Endodermal cell (in vitro differentiated cells): ENCODE results near the gene CHIT1. TPM values are rescaled to one million over a fixed set of nuclear protein-coding genes. Genes with fewer than 3 reads are reported as not detected.

Experiments
- DNase-seq: peaks from one replicate; pipeline ENCODE4 v3.0.0-alpha.2; 2017
- H3K27ac ChIP-seq: 2 replicates; pipeline ENCODE4 v1.5.1; 2013; ENCODE audit warnings: mild to moderate bottlenecking, low read depth, low read length, moderate library complexity
- H3K27me3 ChIP-seq: 2 replicates; pipeline ENCODE4 v1.6.1; 2013; ENCODE audit warnings: mild to moderate bottlenecking, low read length, moderate library complexity; ENCODE audit not compliant: insufficient read depth, control insufficient read depth, poor library complexity, severe bottlenecking
- H3K36me3 ChIP-seq: 2 replicates; pipeline ENCODE4 v1.7.0; 2013; ENCODE audit warnings: mild to moderate bottlenecking, low read length, moderate library complexity; ENCODE audit not compliant: control insufficient read depth, insufficient read depth
- H3K4me1 ChIP-seq: one replicate; pipeline ENCODE4 v1.7.0; 2013; ENCODE audit warnings: low read length; ENCODE audit not compliant: control insufficient read depth, insufficient read depth
- H3K4me3 ChIP-seq: 2 replicates; pipeline ENCODE4 v1.5.1; 2013; ENCODE audit warnings: mild to moderate bottlenecking, low read length, moderate library complexity
- H3K9ac ChIP-seq: 2 replicates; pipeline ENCODE4 v1.6.1; 2013; ENCODE audit warnings: mild to moderate bottlenecking, low read length, moderate library complexity; ENCODE audit not compliant: poor library complexity, severe bottlenecking; ENCODE audit errors: extremely low read depth
- H3K9me3 ChIP-seq: 2 replicates; pipeline ENCODE4 v1.6.1; 2013; ENCODE audit warnings: mild to moderate bottlenecking, low read length, moderate library complexity; ENCODE audit not compliant: control insufficient read depth
- H3K27ac Mint-ChIP-seq: 2 replicates; pipeline ENCODE4 v1.8.0; 2020; ENCODE audit warnings: mixed read lengths
- H3K27me3 Mint-ChIP-seq: 2 replicates; pipeline ENCODE4 v1.8.0; 2021; ENCODE audit warnings: mild to moderate bottlenecking, mixed read lengths; ENCODE audit not compliant: insufficient read depth
- H3K36me3 Mint-ChIP-seq: 2 replicates; pipeline ENCODE4 v1.8.0; 2020; ENCODE audit warnings: low read depth, mixed read lengths
- H3K4me1 Mint-ChIP-seq: 2 replicates; pipeline ENCODE4 v1.8.0; 2020; ENCODE audit warnings: mixed read lengths
- H3K4me3 Mint-ChIP-seq: 2 replicates; pipeline ENCODE4 v1.8.0; 2020; ENCODE audit warnings: mild to moderate bottlenecking, moderate library complexity, mixed read lengths
- H3K9me3 Mint-ChIP-seq: 2 replicates; pipeline ENCODE4 v1.8.0; 2020; ENCODE audit warnings: mild to moderate bottlenecking, mixed read lengths
- WGBS, 2 experiments: methylation state at CpG; one replicate each; pipeline versions ENCODE4 v1.1.5 to v1.1.7; 2013; ENCODE audit warnings: missing lambda C conversion rate in 2 of 2, mixed read lengths in 1 of 2; ENCODE audit not compliant: insufficient coverage in 1 of 2, insufficient read length in 1 of 2; 5-methylcytosine and 5-hydroxymethylcytosine counted together
- total RNA-seq, 2 donors: library from RNA; stranded (reverse); fragmentation: NEBNext Ultra II Directional in 1 of 2; extraction: Animal tissue kit (Norgen Biotek cat#: 25700) in 1 of 2; gene quantifications; 2 replicates in 1 of 2; 3 replicates in 1 of 2; pipeline ENCODE4 v1.2.1, GENCODE V29; 2021
- TF ChIP-seq, protein P1 (sequence below): fragments of 200-600 bp; sonication (generic); conservative IDR thresholded peaks from 2 replicates; pipeline ENCODE4 v1.5.0; 2021; ENCODE audit warnings: antibody characterized with exemption, mild to moderate bottlenecking

CHIT1 gene
- total RNA-seq, 2 donors from 2014 or later: 0.07 TPM; not detected in 1

DNA sequence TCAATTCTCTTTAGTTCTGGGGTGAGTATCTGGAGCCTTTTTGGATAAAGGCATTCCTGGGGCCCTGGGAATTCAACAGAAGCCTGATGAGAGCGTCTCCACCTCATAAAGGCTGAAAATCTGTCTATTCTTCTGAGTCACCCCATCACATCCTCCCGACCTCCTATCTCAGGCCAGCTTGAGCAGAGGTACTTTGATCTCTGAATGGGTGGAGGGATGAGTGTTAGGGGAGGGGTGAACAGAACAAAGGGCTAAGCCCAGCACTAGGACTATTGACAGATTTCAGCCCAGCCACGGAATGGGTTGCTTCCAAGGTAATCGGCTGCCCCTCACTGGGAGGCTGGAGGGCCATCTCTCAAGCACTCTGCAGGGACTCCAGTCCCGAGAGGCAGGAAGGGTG, 51.4 kb downstream of the CHIT1 start:
- no peaks in the 10 kb centered on the region for H3K27me3 Mint-ChIP-seq
- no peak overlapping the region for H3K9ac ChIP-seq
- no peaks in the 10 kb centered on the region for H3K27me3 ChIP-seq
- H3K4me3 Mint-ChIP-seq: peak overlapping the region; percentile 18
- H3K36me3 Mint-ChIP-seq: no peaks in the 10 kb centered on the region
- H3K9me3 Mint-ChIP-seq: no peaks in the 10 kb centered on the region
- H3K27ac ChIP-seq: no peak overlapping the region
- TF ChIP-seq, protein P1, sequence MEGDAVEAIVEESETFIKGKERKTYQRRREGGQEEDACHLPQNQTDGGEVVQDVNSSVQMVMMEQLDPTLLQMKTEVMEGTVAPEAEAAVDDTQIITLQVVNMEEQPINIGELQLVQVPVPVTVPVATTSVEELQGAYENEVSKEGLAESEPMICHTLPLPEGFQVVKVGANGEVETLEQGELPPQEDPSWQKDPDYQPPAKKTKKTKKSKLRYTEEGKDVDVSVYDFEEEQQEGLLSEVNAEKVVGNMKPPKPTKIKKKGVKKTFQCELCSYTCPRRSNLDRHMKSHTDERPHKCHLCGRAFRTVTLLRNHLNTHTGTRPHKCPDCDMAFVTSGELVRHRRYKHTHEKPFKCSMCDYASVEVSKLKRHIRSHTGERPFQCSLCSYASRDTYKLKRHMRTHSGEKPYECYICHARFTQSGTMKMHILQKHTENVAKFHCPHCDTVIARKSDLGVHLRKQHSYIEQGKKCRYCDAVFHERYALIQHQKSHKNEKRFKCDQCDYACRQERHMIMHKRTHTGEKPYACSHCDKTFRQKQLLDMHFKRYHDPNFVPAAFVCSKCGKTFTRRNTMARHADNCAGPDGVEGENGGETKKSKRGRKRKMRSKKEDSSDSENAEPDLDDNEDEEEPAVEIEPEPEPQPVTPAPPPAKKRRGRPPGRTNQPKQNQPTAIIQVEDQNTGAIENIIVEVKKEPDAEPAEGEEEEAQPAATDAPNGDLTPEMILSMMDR: no peak
- 9 to 17% methylated on average over 2 to 5 of the region's 5 CpGs for WGBS, 2 experiments
- peaks cover 20% of the 10 kb centered on the region for H3K4me1 ChIP-seq
- peak; percentile 91 for DNase-seq
- no peaks in the 10 kb centered on the region for H3K9me3 ChIP-seq
- no peaks in the 10 kb centered on the region for H3K36me3 ChIP-seq
- H3K4me3 ChIP-seq: no peak overlapping the region
- H3K4me1 Mint-ChIP-seq: peaks cover 43% of the 10 kb centered on the region
- H3K27ac Mint-ChIP-seq: peak overlapping the region; percentile 56

DNA sequence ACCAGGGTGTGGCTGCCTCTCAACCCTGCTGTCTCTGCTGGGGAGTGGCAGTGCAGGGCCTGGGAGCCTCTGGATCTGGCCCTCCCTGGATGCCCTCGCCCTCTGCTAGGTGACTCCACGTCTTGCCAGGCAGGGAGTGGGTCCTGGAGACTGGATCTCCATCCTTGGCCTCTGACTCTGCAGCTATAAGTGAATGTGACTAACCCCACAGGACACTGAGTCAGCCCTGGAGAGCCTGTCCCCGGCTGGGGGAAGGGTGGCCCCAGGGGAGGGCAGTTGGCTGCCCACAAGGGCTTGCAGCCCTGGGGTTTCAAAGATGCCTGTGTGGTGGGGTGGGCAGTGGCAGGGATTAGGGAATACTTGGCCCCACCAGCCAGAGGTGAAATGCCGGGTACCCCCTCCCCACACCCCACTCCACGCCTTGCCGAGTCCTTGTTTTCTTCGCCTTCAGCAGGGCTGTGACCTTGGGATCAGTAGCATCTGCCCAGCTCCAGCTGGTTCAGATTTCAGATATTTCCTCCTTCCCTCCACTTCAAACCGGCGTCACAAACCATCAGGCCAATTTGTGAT, 51.9 kb downstream of the CHIT1 start:
- WGBS, 2 experiments: 52 to 67% methylated on average over 3 to 9 of the region's 9 CpGs
- Mint-ChIP-seq H3K27me3 (no peaks in the 10 kb centered on the region), H3K27ac (peak overlapping the region; percentile 56), H3K36me3 (no peaks in the 10 kb centered on the region), H3K4me3 (no peak overlapping the region), H3K4me1 (peaks cover 45% of the 10 kb centered on the region), H3K9me3 (no peaks in the 10 kb centered on the region)
- H3K27ac ChIP-seq: no peak overlapping the region
- H3K36me3 ChIP-seq: no peaks in the 10 kb centered on the region
- TF ChIP-seq, protein P1: no peak
- H3K27me3 ChIP-seq: no peaks in the 10 kb centered on the region
- H3K9me3 ChIP-seq: no peaks in the 10 kb centered on the region
- H3K4me1 ChIP-seq: peaks cover 21% of the 10 kb centered on the region
- H3K9ac ChIP-seq: no peak overlapping the region
- peak; percentile 71 for DNase-seq
- no peak overlapping the region for H3K4me3 ChIP-seq

DNA sequence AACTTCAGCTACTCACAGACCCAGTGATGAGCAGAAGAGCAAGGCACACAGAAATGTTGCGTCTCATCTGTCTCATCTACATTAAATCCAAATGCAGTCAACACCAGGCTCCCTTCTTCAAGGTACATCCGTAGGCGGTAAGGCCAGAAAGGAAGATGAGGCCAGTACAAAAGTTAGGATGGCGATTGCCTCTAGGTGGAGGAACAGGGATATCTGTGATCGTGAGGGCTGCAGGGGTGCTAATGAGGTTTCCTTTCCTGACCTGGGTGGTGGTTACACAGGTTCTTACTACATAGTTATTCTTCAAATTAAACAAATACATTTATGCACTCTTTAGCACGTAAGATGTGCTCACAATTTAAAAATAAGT, 52.5 kb downstream of the CHIT1 start:
- 78 to 100% methylated on average over 1 to 6 of the region's 6 CpGs for WGBS, 2 experiments
- H3K4me1 Mint-ChIP-seq: peaks cover 46% of the 10 kb centered on the region
- no peak overlapping the region for H3K27ac Mint-ChIP-seq
- H3K9ac ChIP-seq: no peak overlapping the region
- TF ChIP-seq, protein P1: peak; percentile 49
- no peaks in the 10 kb centered on the region for H3K27me3 Mint-ChIP-seq
- no peak overlapping the region for H3K27ac ChIP-seq
- no peaks in the 10 kb centered on the region for H3K36me3 ChIP-seq
- no peak for DNase-seq
- peaks cover 19% of the 10 kb centered on the region for H3K4me1 ChIP-seq
- H3K36me3 Mint-ChIP-seq: no peaks in the 10 kb centered on the region
- H3K27me3 ChIP-seq: no peaks in the 10 kb centered on the region
- no peak overlapping the region for H3K4me3 Mint-ChIP-seq
- no peaks in the 10 kb centered on the region for H3K9me3 Mint-ChIP-seq
- H3K9me3 ChIP-seq: no peaks in the 10 kb centered on the region
- H3K4me3 ChIP-seq: no peak overlapping the region
